HepG2 (cell line): ENCODE measurements around the gene GUCY1A2. TPM values are rescaled to one million over a fixed set of nuclear protein-coding genes. Genes with fewer than 3 reads are reported as not detected.

Experiments used
- ATAC-seq: fragments of 200-7000 bp; cut with Tn5 transposase; 3 replicates; pipeline ENCODE4 v1.9.1; 2020; ENCODE audit warnings: mild to moderate bottlenecking, moderate library complexity
- BruUV-seq: library from RNA; stranded (reverse); fragments of 400-500 nt; replicated peaks from 2 replicates; lab custom pipeline; 2021; lab: Mats Ljungman, UMichigan
- CTCF ChIA-PET: fragments of 300-600 bp; formaldehyde crosslinking; extraction: SDS; loops from one replicate; lab custom pipeline; 2021; ENCODE audit warnings: low total read pairs, inconsistent platforms, low intra/inter-chr PET ratio; lab: Yijun Ruan, JAX
- POLR2A ChIA-PET: fragments of 350-600 bp; sonication (Branson Sonifier 250); formaldehyde crosslinking; loops from one replicate; lab custom pipeline; 2020; ENCODE audit warnings: antibody characterized with exemption, inconsistent platforms; lab: Yijun Ruan, JAX
- DNase-seq: peaks from one replicate; pipeline ENCODE4 v3.0.0-alpha.2; 2015; ENCODE audit warnings: low spot score
- FAIRE-seq: peaks from 3 replicates; lab custom pipeline; 2011; peaks lifted over from hg19 to GRCh38; lab: Jason Lieb, UNC
- H2AFZ ChIP-seq: one replicate; pipeline ENCODE4 v1.6.1; 2011; ENCODE audit warnings: low read length, inconsistent platforms
- H3K27ac ChIP-seq: fragments of 300-600 bp; 3 replicates; pipeline ENCODE4 v1.8.0; 2011; ENCODE audit warnings: mixed run types, mild to moderate bottlenecking, mixed read lengths, low read length, inconsistent platforms; ENCODE audit not compliant: insufficient read depth; ENCODE audit errors: extremely low read length
- H3K27me3 ChIP-seq, 2 experiments: fragments of 200-600 bp in 1 of 2; 2 replicates in 1 of 2; 3 replicates in 1 of 2; pipeline versions ENCODE4 v1.6.0 to v1.8.0; 2011; ENCODE audit warnings: low read length in 2 of 2, mild to moderate bottlenecking in 2 of 2, moderate library complexity in 2 of 2, inconsistent platforms in 1 of 2; ENCODE audit not compliant: insufficient read depth in 2 of 2, control insufficient read depth in 1 of 2
- H3K36me3 ChIP-seq, 2 experiments: fragments of 200-600 bp in 1 of 2; replicated peaks in 1 of 2; 2 replicates in 1 of 2; 3 replicates in 1 of 2; pipeline versions ENCODE4 v1.5.1 to v1.8.0; 2011; ENCODE audit warnings: low read length in 2 of 2, inconsistent platforms in 1 of 2; ENCODE audit not compliant: insufficient read depth in 2 of 2, control insufficient read depth in 1 of 2
- H3K4me1 ChIP-seq: 2 replicates; pipeline ENCODE4 v1.5.1; 2012; ENCODE audit warnings: low read length, inconsistent platforms; ENCODE audit not compliant: insufficient read depth
- H3K4me2 ChIP-seq: 2 replicates; pipeline ENCODE4 v1.6.0; 2011; ENCODE audit warnings: low read depth, low read length, inconsistent platforms
- H3K4me3 ChIP-seq, 3 experiments: fragments of 200-600 bp in 1 of 3; sonication (generic), shearing (Covaris generic) in 1 of 3; replicated peaks in 1 of 3; 2 replicates each; pipeline ENCODE4 v1.5.1; 2011 to 2016; ENCODE audit warnings: low read length in 3 of 3, inconsistent platforms in 2 of 3, low read depth in 2 of 3, mild to moderate bottlenecking in 2 of 3, control low read depth in 1 of 3, mixed read lengths in 1 of 3; ENCODE audit not compliant: insufficient read depth in 1 of 3
- H3K79me2 ChIP-seq: one replicate; pipeline ENCODE4 v1.6.1; 2011; ENCODE audit warnings: low read length, inconsistent platforms; ENCODE audit not compliant: insufficient read depth
- H3K9ac ChIP-seq: 2 replicates; pipeline ENCODE4 v1.6.0; 2011; ENCODE audit warnings: mild to moderate bottlenecking, low read depth, low read length, inconsistent platforms; ENCODE audit not compliant: insufficient read depth
- H3K9me3 ChIP-seq: 2 replicates; pipeline ENCODE4 v1.5.1; 2012; ENCODE audit warnings: mild to moderate bottlenecking, low read length
- H4K20me1 ChIP-seq: 2 replicates; pipeline ENCODE4 v1.6.0; 2011; ENCODE audit warnings: inconsistent platforms, mild to moderate bottlenecking, low read length, moderate library complexity; ENCODE audit not compliant: insufficient read depth
- E2F1 ChIP-seq: sonication (generic); formaldehyde crosslinking; IDR thresholded peaks from 2 replicates; pipeline ENCODE4 v1.5.0; 2020; ENCODE audit warnings: missing genetic modification reagents
- EED ChIP-seq: sonication (generic); formaldehyde crosslinking; IDR thresholded peaks from 2 replicates; pipeline ENCODE4 v1.5.0; 2020; ENCODE audit warnings: mild to moderate bottlenecking, missing genetic modification reagents
- MAF1 ChIP-seq: sonication (generic); formaldehyde crosslinking; IDR thresholded peaks from 2 replicates; pipeline ENCODE4 v1.5.0; 2020; ENCODE audit warnings: missing genetic modification reagents, borderline replicate concordance
- MAZ ChIP-seq, 2 experiments: sonication (generic) in 1 of 2; formaldehyde crosslinking in 1 of 2; IDR thresholded peaks; 2 replicates each; pipeline versions ENCODE4 v1.5.0 to v1.6.1; 2012 to 2020; ENCODE audit warnings: low read depth in 2 of 2, mild to moderate bottlenecking in 2 of 2, borderline replicate concordance in 1 of 2, improper control_type of control experiment in 1 of 2, low read length in 1 of 2, missing genetic modification reagents in 1 of 2, moderate library complexity in 1 of 2
- RORA ChIP-seq: sonication (generic); formaldehyde crosslinking; IDR thresholded peaks from 2 replicates; pipeline ENCODE4 v1.5.0; 2020; ENCODE audit warnings: mild to moderate bottlenecking, missing genetic modification reagents, moderate library complexity
- ZBTB3 ChIP-seq: sonication (generic); formaldehyde crosslinking; IDR thresholded peaks from 2 replicates; pipeline ENCODE4 v1.4.0; 2020; ENCODE audit warnings: low read depth, mild to moderate bottlenecking, moderate library complexity, missing genetic modification reagents, borderline replicate concordance
- ZNF224 ChIP-seq: sonication (generic); formaldehyde crosslinking; IDR thresholded peaks from 2 replicates; pipeline ENCODE4 v1.5.0; 2020; ENCODE audit warnings: mild to moderate bottlenecking, missing genetic modification reagents
- ZNF720 ChIP-seq: sonication (generic); formaldehyde crosslinking; IDR thresholded peaks from 2 replicates; pipeline ENCODE4 v1.4.0; 2020; ENCODE audit warnings: missing genetic modification reagents
- WGBS: methylation state at CpG from one replicate; pipeline ENCODE4 v1.1.6; 2017; ENCODE audit warnings: low lambda C conversion rate; 5-methylcytosine and 5-hydroxymethylcytosine counted together
- in situ Hi-C: cut with HindIII; loops from 2 replicates; pipeline ENCODE4 v1.10.0; 2017; ENCODE audit warnings: low pct_unique_long_range_greater_than_20kb; ENCODE audit not compliant: extremely low pct_ligation_motif_present
- intact Hi-C: fragments of 100-400 bp; cut with micrococcal nuclease; formaldehyde crosslinking; loops from one replicate; pipeline ENCODE4 v1.10.0; 2022; ENCODE audit not compliant: unreplicated experiment
- polyA plus RNA-seq, 8 experiments: library from polyadenylated mRNA; depleted of rRNA in 3 of 8; stranded (reverse) in 7 of 8; unstranded in 1 of 8; fragments of >200 nt; fragmentation: Illumina TruSeq in 4 of 8; extraction: Trizol in 4 of 8; gene quantifications; 2 replicates each; pipeline versions ENCODE4 v1.2.1 to v1.2.3, GENCODE V29; 2011 to 2016; ENCODE audit warnings: low read depth in 4 of 8, missing spikeins in 1 of 8, mixed read lengths in 1 of 8; ENCODE audit not compliant: insufficient read depth in 1 of 8
- total RNA-seq, 5 experiments: library from RNA; depleted of rRNA; stranded (reverse); fragments of >200 nt; fragmentation: Illumina TruSeq; extraction: Trizol; gene quantifications; 2 replicates each; pipeline ENCODE4 v1.2.3, GENCODE V29; 2016; ENCODE audit warnings: low read depth in 1 of 5
- TF ChIP-seq, protein P1 (sequence below): IDR thresholded peaks from 2 replicates; pipeline ENCODE4 v1.6.1; 2016; ENCODE audit warnings: missing compliant biosample characterization, missing genetic modification reagents, borderline replicate concordance
- TF ChIP-seq, protein P2 (sequence below): sonication (generic); formaldehyde crosslinking; IDR thresholded peaks from 2 replicates; pipeline ENCODE4 v1.8.0; 2022; ENCODE audit warnings: mild to moderate bottlenecking, missing genetic modification reagents, moderate library complexity
- TF ChIP-seq, protein P3 (sequence below): sonication (generic); formaldehyde crosslinking; IDR thresholded peaks from 2 replicates; pipeline ENCODE4 v1.5.1; 2020; ENCODE audit warnings: mild to moderate bottlenecking, missing genetic modification reagents, borderline replicate concordance
- TF ChIP-seq, protein P4 (sequence below): sonication (generic); formaldehyde crosslinking; IDR thresholded peaks from 2 replicates; pipeline ENCODE4 v1.5.0; 2020; ENCODE audit warnings: mild to moderate bottlenecking, missing genetic modification reagents, borderline replicate concordance

Gene GUCY1A2
- total and polyA plus RNA-seq, 2 of the 13 experiments (the other 11 are each of a cell fraction or from before 2014, with no cell fraction given) = 0.01 to 0.07 TPM

- in situ Hi-C loops = no loop called here
- H3K4me2 ChIP-seq = no peak overlapping the region
- CTCF ChIA-PET = no interaction called here
Measured at GRCh38 chr11:107014871-107015270, 3.4 kb downstream of the GUCY1A2 start.

More at GRCh38 chr11:107014871-107015270, 3.4 kb downstream of the GUCY1A2 start:
- Histone ChIP-seq H3K4me3 (no peak overlapping the region), H2AFZ (no peak overlapping the region), H3K36me3 (no peaks in the 10 kb centered on the region), H3K4me1 (peaks cover 13% of the 10 kb centered on the region), H4K20me1 (no peaks in the 10 kb centered on the region; the same call in 1 of the 2 replicates), H3K27me3 (peaks cover 4 to 22% of the 10 kb centered on the region in 2 experiments; a peak in 4 of 5 replicates), H3K79me2 (no peaks in the 10 kb centered on the region), H3K9ac (no peak overlapping the region), H3K9me3 (no peaks in the 10 kb centered on the region), H3K27ac (no peak overlapping the region)
- no peak for DNase-seq
- intact Hi-C loops = loop anchor here (5.0 kb wide), 1 partner anchor 708 kb away; no protein-coding TSS in a partner anchor
- ATAC-seq = no peak
- no TSS peak for BruUV-seq
- WGBS = 3% methylated on average over 1 of the region's 1 CpG
- no peak for FAIRE-seq
- TF ChIP-seq, protein P1, sequence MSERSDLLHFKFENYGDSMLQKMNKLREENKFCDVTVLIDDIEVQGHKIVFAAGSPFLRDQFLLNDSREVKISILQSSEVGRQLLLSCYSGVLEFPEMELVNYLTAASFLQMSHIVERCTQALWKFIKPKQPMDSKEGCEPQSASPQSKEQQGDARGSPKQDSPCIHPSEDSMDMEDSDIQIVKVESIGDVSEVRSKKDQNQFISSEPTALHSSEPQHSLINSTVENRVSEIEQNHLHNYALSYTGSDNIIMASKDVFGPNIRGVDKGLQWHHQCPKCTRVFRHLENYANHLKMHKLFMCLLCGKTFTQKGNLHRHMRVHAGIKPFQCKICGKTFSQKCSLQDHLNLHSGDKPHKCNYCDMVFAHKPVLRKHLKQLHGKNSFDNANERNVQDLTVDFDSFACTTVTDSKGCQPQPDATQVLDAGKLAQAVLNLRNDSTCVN (CRISPR knock-in tag) = no peak
- no peak for TF ChIP-seq MAF1 (CRISPR knock-in tag)
- TF ChIP-seq ZNF720 (CRISPR knock-in tag) = no peak
- no peak for TF ChIP-seq ZBTB3 (CRISPR knock-in tag)
- no peak for TF ChIP-seq EED (CRISPR knock-in tag)
- no peak for TF ChIP-seq RORA (CRISPR knock-in tag)
- TF ChIP-seq, protein P2, sequence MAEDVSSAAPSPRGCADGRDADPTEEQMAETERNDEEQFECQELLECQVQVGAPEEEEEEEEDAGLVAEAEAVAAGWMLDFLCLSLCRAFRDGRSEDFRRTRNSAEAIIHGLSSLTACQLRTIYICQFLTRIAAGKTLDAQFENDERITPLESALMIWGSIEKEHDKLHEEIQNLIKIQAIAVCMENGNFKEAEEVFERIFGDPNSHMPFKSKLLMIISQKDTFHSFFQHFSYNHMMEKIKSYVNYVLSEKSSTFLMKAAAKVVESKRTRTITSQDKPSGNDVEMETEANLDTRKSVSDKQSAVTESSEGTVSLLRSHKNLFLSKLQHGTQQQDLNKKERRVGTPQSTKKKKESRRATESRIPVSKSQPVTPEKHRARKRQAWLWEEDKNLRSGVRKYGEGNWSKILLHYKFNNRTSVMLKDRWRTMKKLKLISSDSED (CRISPR knock-in tag) = no peak
- no peak for TF ChIP-seq MAZ (IDR thresholded peaks at IDR 0.05; ENCODE audit: borderline replicate concordance, low read depth, low read length)
- no peak for TF ChIP-seq MAZ (CRISPR knock-in tag; IDR thresholded peaks at IDR 0.05; ENCODE audit: low read depth)
- no peak for TF ChIP-seq E2F1 (CRISPR knock-in tag)
- TF ChIP-seq, protein P3, sequence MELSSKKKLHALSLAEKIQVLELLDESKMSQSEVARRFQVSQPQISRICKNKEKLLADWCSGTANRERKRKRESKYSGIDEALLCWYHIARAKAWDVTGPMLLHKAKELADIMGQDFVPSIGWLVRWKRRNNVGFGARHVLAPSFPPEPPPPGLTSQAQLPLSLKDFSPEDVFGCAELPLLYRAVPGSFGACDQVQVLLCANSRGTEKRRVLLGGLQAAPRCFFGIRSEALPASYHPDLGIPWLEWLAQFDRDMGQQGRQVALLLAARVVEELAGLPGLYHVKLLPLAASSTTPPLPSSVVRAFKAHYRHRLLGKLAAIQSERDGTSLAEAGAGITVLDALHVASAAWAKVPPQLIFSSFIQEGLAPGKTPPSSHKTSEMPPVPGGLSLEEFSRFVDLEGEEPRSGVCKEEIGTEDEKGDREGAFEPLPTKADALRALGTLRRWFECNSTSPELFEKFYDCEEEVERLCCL (CRISPR knock-in tag) = no peak
- no peak for TF ChIP-seq ZNF224 (CRISPR knock-in tag)
- TF ChIP-seq, protein P4, sequence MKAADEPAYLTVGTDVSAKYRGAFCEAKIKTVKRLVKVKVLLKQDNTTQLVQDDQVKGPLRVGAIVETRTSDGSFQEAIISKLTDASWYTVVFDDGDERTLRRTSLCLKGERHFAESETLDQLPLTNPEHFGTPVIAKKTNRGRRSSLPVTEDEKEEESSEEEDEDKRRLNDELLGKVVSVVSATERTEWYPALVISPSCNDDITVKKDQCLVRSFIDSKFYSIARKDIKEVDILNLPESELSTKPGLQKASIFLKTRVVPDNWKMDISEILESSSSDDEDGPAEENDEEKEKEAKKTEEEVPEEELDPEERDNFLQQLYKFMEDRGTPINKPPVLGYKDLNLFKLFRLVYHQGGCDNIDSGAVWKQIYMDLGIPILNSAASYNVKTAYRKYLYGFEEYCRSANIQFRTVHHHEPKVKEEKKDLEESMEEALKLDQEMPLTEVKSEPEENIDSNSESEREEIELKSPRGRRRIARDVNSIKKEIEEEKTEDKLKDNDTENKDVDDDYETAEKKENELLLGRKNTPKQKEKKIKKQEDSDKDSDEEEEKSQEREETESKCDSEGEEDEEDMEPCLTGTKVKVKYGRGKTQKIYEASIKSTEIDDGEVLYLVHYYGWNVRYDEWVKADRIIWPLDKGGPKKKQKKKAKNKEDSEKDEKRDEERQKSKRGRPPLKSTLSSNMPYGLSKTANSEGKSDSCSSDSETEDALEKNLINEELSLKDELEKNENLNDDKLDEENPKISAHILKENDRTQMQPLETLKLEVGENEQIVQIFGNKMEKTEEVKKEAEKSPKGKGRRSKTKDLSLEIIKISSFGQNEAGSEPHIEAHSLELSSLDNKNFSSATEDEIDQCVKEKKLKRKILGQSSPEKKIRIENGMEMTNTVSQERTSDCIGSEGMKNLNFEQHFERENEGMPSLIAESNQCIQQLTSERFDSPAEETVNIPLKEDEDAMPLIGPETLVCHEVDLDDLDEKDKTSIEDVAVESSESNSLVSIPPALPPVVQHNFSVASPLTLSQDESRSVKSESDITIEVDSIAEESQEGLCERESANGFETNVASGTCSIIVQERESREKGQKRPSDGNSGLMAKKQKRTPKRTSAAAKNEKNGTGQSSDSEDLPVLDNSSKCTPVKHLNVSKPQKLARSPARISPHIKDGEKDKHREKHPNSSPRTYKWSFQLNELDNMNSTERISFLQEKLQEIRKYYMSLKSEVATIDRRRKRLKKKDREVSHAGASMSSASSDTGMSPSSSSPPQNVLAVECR = no peak
- POLR2A ChIA-PET = no interaction called here
